Measurements from ENCODE around the gene SPAG6. TPM values are rescaled to one million over a fixed set of nuclear protein-coding genes. Genes with fewer than 3 reads are reported as not detected.
"Not testable (repeated sequence)": the region's sequence is repeated elsewhere in the genome, so short reads cannot be mapped to it uniquely, and the experiment has no call there.

SPAG6 gene
- total RNA-seq, 4 donors from 2014 or later: 0.64 to 0.75 TPM; not detected in 2

DNA sequence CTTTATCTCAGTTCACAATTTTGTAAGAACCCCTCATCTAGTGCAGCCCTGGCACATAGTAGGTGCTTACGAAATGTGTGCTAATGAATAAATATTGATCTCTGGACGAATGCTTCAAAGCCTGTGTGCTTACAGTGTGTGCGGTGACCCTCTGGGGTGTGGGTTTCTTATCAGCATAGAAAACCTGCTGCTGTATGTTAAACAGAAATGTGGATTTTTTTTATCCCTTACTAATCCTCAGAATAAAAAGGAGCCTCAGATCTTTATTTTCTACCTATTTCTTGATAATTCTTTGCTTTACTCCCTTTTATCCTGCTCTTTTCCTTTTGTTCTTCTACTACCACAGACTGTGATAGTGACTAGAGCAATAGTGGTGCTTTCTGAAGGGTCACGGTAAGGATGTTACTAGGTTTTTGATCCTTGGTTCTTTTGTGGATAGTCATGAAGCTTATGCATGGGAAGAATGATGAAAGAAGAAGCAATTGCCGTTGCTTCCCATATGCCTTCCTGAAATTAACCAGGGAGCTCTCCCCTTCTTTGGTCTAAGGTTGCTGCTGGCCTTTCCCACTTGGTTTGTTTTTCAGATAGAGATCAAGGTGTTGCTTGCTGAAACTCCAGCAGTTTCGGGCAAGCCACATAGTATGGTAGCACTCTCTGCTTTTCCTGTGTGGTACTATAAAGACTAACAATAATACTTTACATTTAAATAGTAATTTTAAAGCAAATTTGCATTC is 44.7 kb downstream of the SPAG6 start:
- H3K4me3 ChIP-seq (ENCODE audit: low read depth, poor library complexity, severe bottlenecking): no peak overlapping the region
- no peak for DNase-seq (ENCODE audit: low spot score in 2 of 2)
- intact Hi-C loops (cut with DNase I; ENCODE audit: low total_unique reads): no loop called here
- no peak for TF ChIP-seq POLR2A (IDR thresholded peaks at IDR 0.05)
- TF ChIP-seq, protein P1, sequence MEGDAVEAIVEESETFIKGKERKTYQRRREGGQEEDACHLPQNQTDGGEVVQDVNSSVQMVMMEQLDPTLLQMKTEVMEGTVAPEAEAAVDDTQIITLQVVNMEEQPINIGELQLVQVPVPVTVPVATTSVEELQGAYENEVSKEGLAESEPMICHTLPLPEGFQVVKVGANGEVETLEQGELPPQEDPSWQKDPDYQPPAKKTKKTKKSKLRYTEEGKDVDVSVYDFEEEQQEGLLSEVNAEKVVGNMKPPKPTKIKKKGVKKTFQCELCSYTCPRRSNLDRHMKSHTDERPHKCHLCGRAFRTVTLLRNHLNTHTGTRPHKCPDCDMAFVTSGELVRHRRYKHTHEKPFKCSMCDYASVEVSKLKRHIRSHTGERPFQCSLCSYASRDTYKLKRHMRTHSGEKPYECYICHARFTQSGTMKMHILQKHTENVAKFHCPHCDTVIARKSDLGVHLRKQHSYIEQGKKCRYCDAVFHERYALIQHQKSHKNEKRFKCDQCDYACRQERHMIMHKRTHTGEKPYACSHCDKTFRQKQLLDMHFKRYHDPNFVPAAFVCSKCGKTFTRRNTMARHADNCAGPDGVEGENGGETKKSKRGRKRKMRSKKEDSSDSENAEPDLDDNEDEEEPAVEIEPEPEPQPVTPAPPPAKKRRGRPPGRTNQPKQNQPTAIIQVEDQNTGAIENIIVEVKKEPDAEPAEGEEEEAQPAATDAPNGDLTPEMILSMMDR (IDR thresholded peaks at IDR 0.05): no peak
- 87 to 89% methylated on average over 6 of the region's 6 CpGs for WGBS, 2 donors

DNA sequence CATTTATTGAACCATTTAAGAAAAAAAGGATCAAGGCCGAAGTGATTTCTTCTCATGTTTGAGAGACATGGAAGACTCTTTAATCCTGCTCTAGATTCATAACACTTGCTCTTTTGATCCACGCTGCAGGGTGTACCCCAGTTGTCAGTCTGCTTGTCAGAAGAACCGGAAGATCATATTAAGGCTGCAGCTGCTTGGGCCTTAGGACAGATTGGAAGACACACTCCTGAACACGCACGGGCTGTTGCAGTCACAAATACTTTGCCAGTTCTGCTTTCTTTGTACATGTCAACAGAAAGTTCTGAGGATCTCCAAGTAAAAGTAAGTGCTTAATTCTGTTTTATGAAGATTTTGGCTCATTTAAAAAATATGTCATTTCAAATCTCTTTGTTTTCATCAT is 46.3 kb downstream of the SPAG6 start:
- intact Hi-C loops (cut with DNase I; ENCODE audit: low total_unique reads): no loop called here
- no peak overlapping the region for H3K4me3 ChIP-seq (ENCODE audit: low read depth, poor library complexity, severe bottlenecking)
- TF ChIP-seq, protein P1 (IDR thresholded peaks at IDR 0.05): no peak
- no peak for TF ChIP-seq POLR2A (IDR thresholded peaks at IDR 0.05)
- no peak for DNase-seq (ENCODE audit: low spot score in 2 of 2)
- 81 to 86% methylated on average over 5 of the region's 5 CpGs for WGBS, 2 donors

DNA sequence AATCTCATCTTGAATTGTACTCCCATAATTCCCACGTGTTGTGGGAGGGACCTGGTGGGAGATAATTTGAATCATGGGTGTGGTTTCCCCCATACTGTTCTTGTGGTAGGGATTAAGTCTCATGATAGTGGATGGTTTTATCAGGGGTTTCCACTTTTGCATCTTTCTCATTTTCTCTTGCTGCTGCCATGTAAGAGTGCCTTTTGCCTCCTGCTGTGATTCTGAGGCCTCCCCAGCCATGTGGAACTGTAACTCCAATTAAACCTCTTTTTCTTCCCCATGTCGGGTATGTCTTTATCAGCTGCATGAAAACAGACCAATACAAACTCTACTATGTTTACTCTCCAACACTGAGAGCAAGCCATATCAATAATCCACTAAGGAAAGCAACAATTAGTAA is 50.9 kb downstream of the SPAG6 start:
- intact Hi-C loops (cut with DNase I; ENCODE audit: low total_unique reads); DNase-seq (ENCODE audit: low spot score in 2 of 2); H3K4me3 ChIP-seq (ENCODE audit: low read depth, poor library complexity, severe bottlenecking): not testable (repeated sequence)
- WGBS, 2 donors: 62 to 78% methylated on average over 2 of the region's 2 CpGs

DNA sequence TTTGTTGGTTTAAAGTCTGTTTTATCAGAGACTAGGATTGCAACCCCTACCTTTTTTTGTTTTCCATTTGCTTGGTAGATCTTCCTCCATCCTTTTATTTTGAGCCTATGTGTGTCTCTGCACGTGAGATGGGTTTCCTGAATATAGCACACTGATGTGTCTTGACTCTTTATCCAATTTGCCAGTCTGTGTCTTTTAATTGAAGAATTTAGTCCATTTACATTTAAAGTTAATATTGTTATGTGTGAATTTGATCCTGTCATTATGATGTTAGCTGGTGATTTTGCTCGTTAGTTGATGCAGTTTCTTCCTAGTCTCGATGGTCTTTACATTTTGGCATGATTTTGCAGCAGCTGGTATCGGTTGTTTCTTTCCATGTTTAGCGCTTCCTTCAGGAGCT is 61.6 kb downstream of the SPAG6 start:
- H3K4me3 ChIP-seq (ENCODE audit: low read depth, poor library complexity, severe bottlenecking); intact Hi-C loops (cut with DNase I; ENCODE audit: low total_unique reads); DNase-seq (ENCODE audit: low spot score in 2 of 2): not testable (repeated sequence)
- WGBS, 2 donors: 87 to 100% methylated on average over 1 to 2 of the region's 5 CpGs

DNA sequence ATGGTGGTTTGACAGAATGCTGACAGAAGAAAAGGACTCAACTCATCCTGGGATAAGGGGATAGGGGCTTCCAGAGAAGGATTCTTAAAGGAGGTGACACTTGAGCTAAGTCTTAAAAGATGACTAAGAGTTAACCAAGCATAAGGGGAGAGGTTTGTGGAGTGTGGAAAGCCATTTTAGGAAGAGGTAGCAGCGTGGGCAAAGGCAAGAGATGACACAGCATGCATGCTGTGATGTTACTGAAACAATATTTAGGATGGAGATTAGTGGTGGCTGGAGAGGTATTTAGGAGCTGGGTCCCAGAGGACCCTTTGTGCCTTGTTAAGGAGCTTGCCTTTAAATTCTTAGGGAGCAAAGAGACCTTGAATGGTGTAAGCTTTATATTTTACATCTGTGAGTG is 65.1 kb downstream of the SPAG6 start:
- TF ChIP-seq, protein P1 (IDR thresholded peaks at IDR 0.05): no peak
- TF ChIP-seq POLR2A (IDR thresholded peaks at IDR 0.05): no peak
- intact Hi-C loops (cut with DNase I; ENCODE audit: low total_unique reads): no loop called here
- no peak overlapping the region for H3K4me3 ChIP-seq (ENCODE audit: low read depth, poor library complexity, severe bottlenecking)
- no peak for DNase-seq (ENCODE audit: low spot score in 2 of 2)
- WGBS, 2 donors: 44 to 66% methylated on average over 1 of the region's 1 CpG

DNA sequence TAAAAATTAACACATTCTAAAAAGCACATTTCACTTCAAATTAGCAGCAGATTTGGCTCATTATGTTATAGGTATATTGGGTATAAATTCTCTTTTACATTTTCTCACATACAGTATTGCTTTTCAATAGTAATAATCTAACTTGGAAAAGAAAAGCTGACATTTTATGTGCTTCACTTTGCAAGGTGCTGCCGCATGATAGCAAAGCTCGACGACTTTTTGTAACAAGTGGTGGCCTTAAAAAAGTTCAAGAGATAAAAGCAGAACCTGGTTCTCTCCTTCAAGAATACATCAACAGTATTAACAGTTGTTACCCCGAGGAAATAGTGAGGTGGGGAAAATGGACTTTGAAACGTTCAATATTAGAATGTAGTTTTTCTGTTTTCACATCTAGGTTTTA is 65.5 kb downstream of the SPAG6 start:
- 78 to 84% methylated on average over 5 of the region's 5 CpGs for WGBS, 2 donors
- H3K4me3 ChIP-seq (ENCODE audit: low read depth, poor library complexity, severe bottlenecking): no peak overlapping the region
- DNase-seq (ENCODE audit: low spot score in 2 of 2): no peak
- no peak for TF ChIP-seq POLR2A (IDR thresholded peaks at IDR 0.05)
- TF ChIP-seq, protein P1 (IDR thresholded peaks at IDR 0.05): no peak
- intact Hi-C loops (cut with DNase I; ENCODE audit: low total_unique reads): no loop called here

DNA sequence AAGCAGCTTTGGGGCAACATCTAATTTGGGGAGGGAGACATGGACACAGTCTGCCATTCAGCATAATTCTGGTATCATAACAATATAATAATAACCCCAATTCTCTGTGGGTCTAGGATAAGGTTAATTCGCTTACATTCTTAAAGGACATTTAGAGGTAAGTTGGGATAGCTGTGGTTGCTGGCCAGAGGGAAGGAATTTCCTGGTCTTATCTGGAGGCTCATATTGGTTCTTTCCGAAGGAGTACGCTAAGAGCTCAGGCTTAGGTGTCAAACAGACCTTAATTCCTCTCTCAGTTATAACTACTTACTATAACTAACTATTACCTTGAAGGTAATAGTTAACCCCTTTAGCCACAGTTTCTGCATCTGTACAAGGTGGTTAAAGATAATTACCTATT is 68.8 kb downstream of the SPAG6 start:
- intact Hi-C loops (cut with DNase I; ENCODE audit: low total_unique reads): no loop called here
- DNase-seq (ENCODE audit: low spot score in 2 of 2): no peak

More for the DNA sequence above, 68.8 kb downstream of the SPAG6 start:
- H3K4me3 ChIP-seq (ENCODE audit: low read depth, poor library complexity, severe bottlenecking): no peak overlapping the region
- TF ChIP-seq, protein P1 (IDR thresholded peaks at IDR 0.05): no peak
- no peak for TF ChIP-seq POLR2A (IDR thresholded peaks at IDR 0.05)
- 94 to 95% methylated on average over 3 of the region's 3 CpGs for WGBS, 2 donors
